NK-92 (cell line): ENCODE results near the gene DHRS7C.
"Not testable (repeated sequence)": the region's sequence is repeated elsewhere in the genome, so short reads cannot be mapped to it uniquely, and the experiment has no call there.

ENCODE experiments used
- DNase-seq: peaks from one replicate; lab custom pipeline; 2025; ENCODE audit not compliant: unreplicated experiment; lab: John Stamatoyannopoulos, UW

The DHRS7C gene

GRCh38 chr17:9810100-9810949 lies 18.9 kb upstream of the DHRS7C start:
- no peak for DNase-seq

GRCh38 chr17:9809409-9809808 lies 18.0 kb upstream of the DHRS7C start:
- no peak for DNase-seq

GRCh38 chr17:9806699-9807098 lies 15.3 kb upstream of the DHRS7C start:
- DNase-seq: no peak

- DNase-seq: no peak
Measured at GRCh38 chr17:9805769-9806168, 14.4 kb upstream of the DHRS7C start.

- no peak for DNase-seq
Measured at GRCh38 chr17:9802697-9803096, 11.3 kb upstream of the DHRS7C start.

GRCh38 chr17:9802294-9802693 lies 10.9 kb upstream of the DHRS7C start:
- DNase-seq: no peak

GRCh38 chr17:9801505-9801904 lies 10.1 kb upstream of the DHRS7C start:
- DNase-seq: no peak

GRCh38 chr17:9798724-9799123 lies 7.3 kb upstream of the DHRS7C start:
- no peak for DNase-seq

- no peak for DNase-seq
Measured at GRCh38 chr17:9798008-9798407, 6.6 kb upstream of the DHRS7C start.

- no peak for DNase-seq
Measured at GRCh38 chr17:9792181-9792840, 919 bp upstream of the DHRS7C start.

GRCh38 chr17:9790316-9790715 lies 1.1 kb downstream of the DHRS7C start:
- DNase-seq: no peak

GRCh38 chr17:9788601-9789000 lies 2.8 kb downstream of the DHRS7C start:
- DNase-seq: no peak

GRCh38 chr17:9784544-9784943 lies 6.8 kb downstream of the DHRS7C start:
- no peak for DNase-seq

- DNase-seq: not testable (repeated sequence)
Measured at GRCh38 chr17:9783465-9783864, 7.9 kb downstream of the DHRS7C start.

- DNase-seq: no peak
Measured at GRCh38 chr17:9783050-9783449, 8.3 kb downstream of the DHRS7C start.

GRCh38 chr17:9780552-9780951 lies 10.8 kb downstream of the DHRS7C start:
- DNase-seq: no peak

- DNase-seq: no peak
Measured at GRCh38 chr17:9776911-9777310, 14.5 kb downstream of the DHRS7C start.

GRCh38 chr17:9772658-9773057 lies 18.7 kb downstream of the DHRS7C start:
- no peak for DNase-seq

GRCh38 chr17:9771465-9771864 lies 19.9 kb downstream of the DHRS7C start:
- no peak for DNase-seq

- no peak for DNase-seq
Measured at GRCh38 chr17:9769036-9769695, 22.2 kb downstream of the DHRS7C start.

- DNase-seq: no peak
Measured at GRCh38 chr17:9768381-9768934, 22.9 kb downstream of the DHRS7C start.
